Hepatocyte (in vitro differentiated cells): ENCODE measurements around the gene FAM20B.

Source experiments
- CTCF ChIP-seq: fragments of 200-600 bp; sonication (generic); IDR thresholded peaks from 2 replicates; pipeline ENCODE4 v1.5.1; 2016; ENCODE audit warnings: antibody characterized with exemption, mild to moderate bottlenecking; ENCODE audit not compliant: poor library complexity
- EZH2phosphoT487 ChIP-seq: fragments of 200-600 bp; sonication (generic); IDR thresholded peaks from one replicate; pipeline ENCODE4 v1.6.1; 2018; ENCODE audit warnings: antibody characterized with exemption, mild to moderate bottlenecking, low read depth, moderate library complexity; ENCODE audit not compliant: unreplicated experiment, severe bottlenecking

GRCh38 chr1:179079113-179079761, 53.5 kb downstream of the FAM20B start:
- TF ChIP-seq CTCF (peak; percentile 74), EZH2phosphoT487 (no peak)
